Measurements from ENCODE around the gene SFI1. TPM values are rescaled to one million over a fixed set of nuclear protein-coding genes. Genes with fewer than 3 reads are reported as not detected.

The SFI1 gene
- total and polyA plus RNA-seq, 2 of the 4 experiments (the other 2 are of a cell fraction), result 9.9 to 12.0 TPM

GRCh38 chr22:31616315-31616980 is 120.1 kb downstream of the SFI1 start:
- POLR2A ChIA-PET (ENCODE audit: unreplicated experiment), result no interaction called here
- H3K4me2 ChIP-seq (ENCODE audit: low read depth, low read length), result no peak overlapping the region
- peaks cover 40% of the 10 kb centered on the region for H3K36me3 ChIP-seq (ENCODE audit: control insufficient read depth, insufficient read depth, low read length)
- H3K27me3 ChIP-seq (ENCODE audit: control insufficient read depth, insufficient read depth, low read length), result no peaks in the 10 kb centered on the region
- 91% methylated on average over 4 of the region's 9 CpGs; no CpG with 5 or more reads in 1 of the 2 experiments for WGBS, 2 experiments (ENCODE audit: extremely low coverage in 2 of 2, insufficient read length in 1 of 2)
- TF ChIP-seq BHLHE40 (IDR thresholded peaks at IDR 0.05; ENCODE audit: low read depth, low read length), result no peak
- TF ChIP-seq SMC3 (IDR thresholded peaks at IDR 0.05; ENCODE audit: low read depth, low read length), result no peak
- no peak for TF ChIP-seq MXI1 (IDR thresholded peaks at IDR 0.05; ENCODE audit: borderline replicate concordance, low read depth, low read length)
- TF ChIP-seq NFE2L2 (IDR thresholded peaks at IDR 0.05; ENCODE audit: low read depth, low read length), result no peak
- no peak for TF ChIP-seq RFX5 (IDR thresholded peaks at IDR 0.05; ENCODE audit: low read depth, low read length)
- TF ChIP-seq, protein P1, sequence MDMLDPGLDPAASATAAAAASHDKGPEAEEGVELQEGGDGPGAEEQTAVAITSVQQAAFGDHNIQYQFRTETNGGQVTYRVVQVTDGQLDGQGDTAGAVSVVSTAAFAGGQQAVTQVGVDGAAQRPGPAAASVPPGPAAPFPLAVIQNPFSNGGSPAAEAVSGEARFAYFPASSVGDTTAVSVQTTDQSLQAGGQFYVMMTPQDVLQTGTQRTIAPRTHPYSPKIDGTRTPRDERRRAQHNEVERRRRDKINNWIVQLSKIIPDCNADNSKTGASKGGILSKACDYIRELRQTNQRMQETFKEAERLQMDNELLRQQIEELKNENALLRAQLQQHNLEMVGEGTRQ (IDR thresholded peaks at IDR 0.05; ENCODE audit: low read depth, low read length), result no peak
- TF ChIP-seq CHD1 (IDR thresholded peaks at IDR 0.05; ENCODE audit: low read depth, low read length), result no peak
- no peak for TF ChIP-seq MAFK (IDR thresholded peaks at IDR 0.05; ENCODE audit: low read depth, low read length)
- TF ChIP-seq RAD21 (IDR thresholded peaks at IDR 0.05; ENCODE audit: low read length), result no peak
- TF ChIP-seq, protein P2, sequence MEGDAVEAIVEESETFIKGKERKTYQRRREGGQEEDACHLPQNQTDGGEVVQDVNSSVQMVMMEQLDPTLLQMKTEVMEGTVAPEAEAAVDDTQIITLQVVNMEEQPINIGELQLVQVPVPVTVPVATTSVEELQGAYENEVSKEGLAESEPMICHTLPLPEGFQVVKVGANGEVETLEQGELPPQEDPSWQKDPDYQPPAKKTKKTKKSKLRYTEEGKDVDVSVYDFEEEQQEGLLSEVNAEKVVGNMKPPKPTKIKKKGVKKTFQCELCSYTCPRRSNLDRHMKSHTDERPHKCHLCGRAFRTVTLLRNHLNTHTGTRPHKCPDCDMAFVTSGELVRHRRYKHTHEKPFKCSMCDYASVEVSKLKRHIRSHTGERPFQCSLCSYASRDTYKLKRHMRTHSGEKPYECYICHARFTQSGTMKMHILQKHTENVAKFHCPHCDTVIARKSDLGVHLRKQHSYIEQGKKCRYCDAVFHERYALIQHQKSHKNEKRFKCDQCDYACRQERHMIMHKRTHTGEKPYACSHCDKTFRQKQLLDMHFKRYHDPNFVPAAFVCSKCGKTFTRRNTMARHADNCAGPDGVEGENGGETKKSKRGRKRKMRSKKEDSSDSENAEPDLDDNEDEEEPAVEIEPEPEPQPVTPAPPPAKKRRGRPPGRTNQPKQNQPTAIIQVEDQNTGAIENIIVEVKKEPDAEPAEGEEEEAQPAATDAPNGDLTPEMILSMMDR (conservative IDR thresholded peaks at IDR 0.05; ENCODE audit: low read depth, low read length), result no peak
- no peak for TF ChIP-seq FOS (IDR thresholded peaks at IDR 0.05; ENCODE audit: low read depth, low read length)
- TF ChIP-seq CEBPB (IDR thresholded peaks at IDR 0.05; ENCODE audit: low read depth, low read length), result no peak
- TF ChIP-seq MAZ (IDR thresholded peaks at IDR 0.05; ENCODE audit: borderline replicate concordance, low read depth, low read length), result no peak
- no peak for TF ChIP-seq RCOR1 (IDR thresholded peaks at IDR 0.05; ENCODE audit: insufficient replicate concordance, low read length)
- no peak for TF ChIP-seq POLR2A (IDR thresholded peaks at IDR 0.05; ENCODE audit: low read depth, low read length)
- TF ChIP-seq ELK1 (IDR thresholded peaks at IDR 0.05; ENCODE audit: borderline replicate concordance, low read depth, low read length), result no peak
- in situ Hi-C loops (cut with MboI; ENCODE audit: low sequenced_read_pairs), result no loop called here
- H2BK20ac ChIP-seq (ENCODE audit: low read depth, low read length), result no peak overlapping the region
- BruUV-seq (replicated peaks), result no TSS peak
- CTCF ChIA-PET, result no interaction called here
- no peak overlapping the region for H3K9ac ChIP-seq (ENCODE audit: low read depth, low read length)
- H3K79me1 ChIP-seq (ENCODE audit: low read depth in 1 of 2, low read length in 2 of 2), result peaks cover 0 to 17% of the 10 kb centered on the region in 2 experiments; a peak in 2 of 4 replicates
- no peak overlapping the region for H2BK120ac ChIP-seq (ENCODE audit: low read depth, low read length)
- H4K8ac ChIP-seq (ENCODE audit: low read depth in 2 of 2, low read length in 2 of 2), result no peak overlapping the region
- H2AK9ac ChIP-seq (replicated peaks; ENCODE audit: low read depth, low read length, poor library complexity), result peak overlapping the region; percentile 42
- H3K9me3 ChIP-seq (ENCODE audit: control insufficient read depth, insufficient read depth, low read length), result no peaks in the 10 kb centered on the region
- ATAC-seq (ENCODE audit: low read depth) (no peak), DNase-seq (no peak)
- no peak overlapping the region for H4K91ac ChIP-seq (ENCODE audit: insufficient read depth, low read depth, low read length)
- peaks cover 2% of the 10 kb centered on the region for H3K4me1 ChIP-seq (ENCODE audit: control insufficient read depth, insufficient read depth, low read length)
- intact Hi-C loops (cut with micrococcal nuclease), result no loop called here
- no peak overlapping the region for H4K5ac ChIP-seq (ENCODE audit: low read depth, low read length)
- dilution Hi-C loops (cut with HindIII; ENCODE audit: low sequenced_read_pairs, unreplicated experiment), result no loop called here
- peak overlapping the region; percentile 20 for H2BK5ac ChIP-seq (ENCODE audit: low read depth, low read length, poor library complexity, severe bottlenecking)
- H2AFZ ChIP-seq (replicated peaks; ENCODE audit: low read length, poor library complexity), result no peak overlapping the region
- no peak overlapping the region for H3K4me3 ChIP-seq (ENCODE audit: insufficient read depth, low read depth, low read length)
- no peak overlapping the region for H2BK15ac ChIP-seq (ENCODE audit: low read depth, low read length)
- no peak overlapping the region for H3K56ac ChIP-seq (ENCODE audit: extremely low read depth, insufficient read depth, low read length)
- H3K14ac ChIP-seq (replicated peaks; ENCODE audit: low read depth, low read length), result no peak overlapping the region
- H3K23ac ChIP-seq (ENCODE audit: low read depth, low read length), result no peak overlapping the region
- peaks cover 3% of the 10 kb centered on the region; the same call in 1 of the 2 replicates for H3K9me1 ChIP-seq (ENCODE audit: insufficient read depth, low read length)
- no peak overlapping the region for H3K18ac ChIP-seq (ENCODE audit: low read depth, low read length)
- H4K20me1 ChIP-seq (ENCODE audit: insufficient read depth, low read length), result peaks cover 29% of the 10 kb centered on the region
- no peak overlapping the region for H3K27ac ChIP-seq (ENCODE audit: insufficient read depth, low read length)
- no peak overlapping the region for H3K4ac ChIP-seq (ENCODE audit: low read depth, low read length)
- no peak overlapping the region for H2AK5ac ChIP-seq (ENCODE audit: low read depth, low read length)

All from IMR-90 (cell line).